CD8-positive, alpha-beta memory T cell (primary cell): Measurements from ENCODE around the gene GABBR1. TPM values are rescaled to one million over a fixed set of nuclear protein-coding genes. Genes with fewer than 3 reads are reported as not detected.

Source experiments
- CTCF ChIA-PET: fragments of 350-600 bp; sonication (Branson Sonifier 250); formaldehyde crosslinking; loops from one replicate; lab custom pipeline; 2021; ENCODE audit warnings: antibody characterized with exemption; lab: Charles Lee
- POLR2A ChIA-PET: fragments of 350-600 bp; sonication (Branson Sonifier 250); formaldehyde crosslinking; loops from one replicate; lab custom pipeline; 2021; ENCODE audit warnings: antibody characterized with exemption; lab: Charles Lee
- DNase-seq, 5 donors: peaks; one replicate each; pipeline versions ENCODE4 v3.0.0 to v3.0.0-alpha.2; 2020 to 2022; ENCODE audit warnings: mixed read lengths in 1 of 5
- H3K27ac ChIP-seq: one replicate; pipeline ENCODE4 v1.7.0; 2013; ENCODE audit warnings: low read depth, mild to moderate bottlenecking, low read length, moderate library complexity
- H3K27me3 ChIP-seq: 2 replicates; pipeline ENCODE4 v1.7.0; 2013; ENCODE audit warnings: low read length, mild to moderate bottlenecking; ENCODE audit not compliant: insufficient read depth, poor library complexity, severe bottlenecking
- H3K36me3 ChIP-seq: 2 replicates; pipeline ENCODE4 v1.7.0; 2013; ENCODE audit warnings: mild to moderate bottlenecking, low read length, moderate library complexity; ENCODE audit not compliant: insufficient read depth
- H3K4me1 ChIP-seq: 2 replicates; pipeline ENCODE4 v1.7.0; 2013; ENCODE audit warnings: mild to moderate bottlenecking, low read length, moderate library complexity; ENCODE audit not compliant: insufficient read depth
- H3K4me3 ChIP-seq: 2 replicates; pipeline ENCODE4 v1.7.0; 2013; ENCODE audit warnings: mild to moderate bottlenecking, low read length
- H3K9me3 ChIP-seq: 2 replicates; pipeline ENCODE4 v1.7.0; 2013; ENCODE audit warnings: mild to moderate bottlenecking, low read length
- H3K27ac Mint-ChIP-seq, 8 donors: one replicate each; pipeline ENCODE4 v1.8.0; 2020 to 2021; ENCODE audit warnings: mixed read lengths in 8 of 8, mild to moderate bottlenecking in 6 of 8, inconsistent platforms in 3 of 8, moderate library complexity in 3 of 8
- H3K27me3 Mint-ChIP-seq, 2 donors: one replicate each; pipeline ENCODE4 v1.8.0; 2020 to 2021; ENCODE audit warnings: mixed read lengths in 2 of 2, mild to moderate bottlenecking in 1 of 2, moderate library complexity in 1 of 2
- H3K36me3 Mint-ChIP-seq, 3 donors: one replicate each; pipeline ENCODE4 v1.8.0; 2020 to 2021; ENCODE audit warnings: mixed read lengths in 3 of 3, inconsistent platforms in 1 of 3, mild to moderate bottlenecking in 1 of 3
- H3K4me1 Mint-ChIP-seq, 3 donors: one replicate each; pipeline ENCODE4 v1.8.0; 2020 to 2021; ENCODE audit warnings: mixed read lengths in 3 of 3, inconsistent platforms in 1 of 3, mild to moderate bottlenecking in 1 of 3
- H3K4me3 Mint-ChIP-seq, 7 donors: one replicate each; pipeline ENCODE4 v1.8.0; 2020 to 2021; ENCODE audit warnings: mixed read lengths in 7 of 7, mild to moderate bottlenecking in 6 of 7, moderate library complexity in 4 of 7, inconsistent platforms in 2 of 7
- H3K9me3 Mint-ChIP-seq, 5 donors: one replicate each; pipeline ENCODE4 v1.8.0; 2020 to 2022; ENCODE audit warnings: mixed read lengths in 5 of 5, mild to moderate bottlenecking in 3 of 5, moderate library complexity in 2 of 5, inconsistent platforms in 1 of 5
- polyA plus RNA-seq: library from polyadenylated mRNA; unstranded; fragments of 300-500 nt; fragmentation: Illumina TruSeq; gene quantifications from one replicate; pipeline ENCODE4 v1.2.3, GENCODE V29; 2021
- total RNA-seq, 2 experiments: library from RNA; stranded (reverse); gene quantifications; one replicate each; pipeline ENCODE4 v1.2.3, GENCODE V29; 2021

The GABBR1 gene
- total and polyA plus RNA-seq, 3 experiments from 2014 or later: 0.45 to 8.8 (median 8.3) TPM

- Mint-ChIP-seq H3K9me3 (no peaks in the 10 kb centered on the region), H3K36me3 (peaks cover 0 to 3% (median 0%) of the 10 kb centered on the region in 3 donors), H3K27ac (no peak overlapping the region), H3K27me3 (peaks cover 13 to 17% of the 10 kb centered on the region in 2 donors), H3K4me3 (no peak overlapping the region), H3K4me1 (peaks cover 10 to 20% (median 15%) of the 10 kb centered on the region in 3 donors)
- H3K36me3 ChIP-seq: no peaks in the 10 kb centered on the region
- H3K4me1 ChIP-seq: peaks cover 14% of the 10 kb centered on the region
- ChIA-PET POLR2A (no interaction called here), CTCF (interaction anchor here (0.7 to 6.8 kb wide), 10 partner anchors 10 to 569 kb away, joined by 3 to 85 read pairs (median 10); partner anchors contain the start of gene GABBR1)
- H3K9me3 ChIP-seq: no peaks in the 10 kb centered on the region
- DNase-seq: no peak
- no peak overlapping the region for H3K4me3 ChIP-seq
- no peaks in the 10 kb centered on the region for H3K27me3 ChIP-seq
- no peak overlapping the region for H3K27ac ChIP-seq
Observed at GRCh38 chr6:29652198-29652584, 19.2 kb upstream of the GABBR1 start.

- POLR2A ChIA-PET: interaction anchor here (0.6 kb wide), 1 partner anchor 103 kb away, joined by 6 read pairs; no protein-coding TSS in a partner anchor
- peak overlapping the region in 4 of 8 donors; percentile 21 to 81 (median 54) for H3K27ac Mint-ChIP-seq
Observed at GRCh38 chr6:29651413-29652197, 18.6 kb upstream of the GABBR1 start.

GRCh38 chr6:29649701-29650673, 17.0 kb upstream of the GABBR1 start:
- ChIA-PET POLR2A (interaction anchor here (0.6 to 1.9 kb wide), 12 partner anchors 8 to 1509 kb away, joined by 3 to 9 read pairs (median 4); partner anchors contain the start of genes GABBR1 and TRIM26), CTCF (interaction anchor here (0.7 to 6.8 kb wide), 23 partner anchors 8 to 838 kb away, joined by 3 to 85 read pairs (median 5); partner anchors contain the start of genes GABBR1 and ZFP57)
- Histone ChIP-seq H3K4me3 (peak overlapping the region; percentile 87), H3K4me1 (peaks cover 14% of the 10 kb centered on the region), H3K27me3 (no peaks in the 10 kb centered on the region), H3K36me3 (no peaks in the 10 kb centered on the region), H3K9me3 (no peaks in the 10 kb centered on the region), H3K27ac (peak overlapping the region; percentile 92)
- H3K27me3 Mint-ChIP-seq: peaks cover 6 to 7% of the 10 kb centered on the region in 2 donors
- no peaks in the 10 kb centered on the region for H3K9me3 Mint-ChIP-seq
- H3K27ac Mint-ChIP-seq: peak overlapping the region; percentile 88 to 100 (median 100)
- peak overlapping the region; percentile 86 to 100 (median 97) for H3K4me3 Mint-ChIP-seq
- peak; percentile 96 to 99 (median 98) for DNase-seq
- H3K4me1 Mint-ChIP-seq: peaks cover 10 to 20% (median 15%) of the 10 kb centered on the region in 3 donors
- H3K36me3 Mint-ChIP-seq: peaks cover 0 to 3% (median 0%) of the 10 kb centered on the region in 3 donors

More at GRCh38 chr6:29651413-29652197, 18.6 kb upstream of the GABBR1 start:
- Mint-ChIP-seq H3K4me3 (peak overlapping the region in 3 of 7 donors; percentile 18 to 51 (median 24)), H3K36me3 (peaks cover 0 to 3% (median 0%) of the 10 kb centered on the region in 3 donors), H3K4me1 (peaks cover 10 to 20% (median 15%) of the 10 kb centered on the region in 3 donors), H3K9me3 (no peaks in the 10 kb centered on the region), H3K27me3 (peaks cover 11 to 17% of the 10 kb centered on the region in 2 donors)
- CTCF ChIA-PET: interaction anchor here (0.7 to 6.8 kb wide), 12 partner anchors 10 to 183 kb away, joined by 3 to 85 read pairs (median 9); partner anchors contain the start of genes GABBR1 and ZFP57
- no peaks in the 10 kb centered on the region for H3K27me3 ChIP-seq
- H3K4me1 ChIP-seq: peaks cover 14% of the 10 kb centered on the region
- H3K4me3 ChIP-seq: no peak overlapping the region
- H3K36me3 ChIP-seq: no peaks in the 10 kb centered on the region
- H3K9me3 ChIP-seq: no peaks in the 10 kb centered on the region
- H3K27ac ChIP-seq: no peak overlapping the region
- peak in 2 of 5 donors; percentile 31 to 35 for DNase-seq

GRCh38 chr6:29647927-29648642, 15.1 kb upstream of the GABBR1 start:
- CTCF ChIA-PET: interaction anchor here (1.7 kb wide), 1 partner anchor 39 kb away, joined by 3 read pairs; no protein-coding TSS in a partner anchor
- POLR2A ChIA-PET: no interaction called here
- H3K9me3 ChIP-seq: no peaks in the 10 kb centered on the region

GRCh38 chr6:29641430-29642148, 8.6 kb upstream of the GABBR1 start:
- peak in 1 of 5 donors; percentile 35 for DNase-seq
- Histone ChIP-seq H3K27me3 (no peaks in the 10 kb centered on the region), H3K27ac (no peak overlapping the region), H3K9me3 (no peaks in the 10 kb centered on the region), H3K4me3 (no peak overlapping the region), H3K4me1 (peaks cover 24% of the 10 kb centered on the region), H3K36me3 (no peaks in the 10 kb centered on the region)
- H3K27ac Mint-ChIP-seq: peak overlapping the region; percentile 13 to 92 (median 67)
- peak overlapping the region; percentile 8 to 49 (median 19) for H3K4me3 Mint-ChIP-seq
- CTCF ChIA-PET: interaction anchor here (0.7 to 6.8 kb wide), 3 partner anchors 8 to 11 kb away, joined by 5 to 74 read pairs (median 5); partner anchors contain the start of gene GABBR1
- H3K9me3 Mint-ChIP-seq: no peaks in the 10 kb centered on the region
- H3K4me1 Mint-ChIP-seq: peaks cover 11 to 18% (median 14%) of the 10 kb centered on the region in 3 donors
- POLR2A ChIA-PET: interaction anchor here (1.0 kb wide), 1 partner anchor 9 kb away, joined by 6 read pairs; no protein-coding TSS in a partner anchor
- peaks cover 0 to 2% of the 10 kb centered on the region in 2 donors for H3K27me3 Mint-ChIP-seq
- H3K36me3 Mint-ChIP-seq: no peaks in the 10 kb centered on the region

More at GRCh38 chr6:29647927-29648642, 15.1 kb upstream of the GABBR1 start:
- H3K36me3 Mint-ChIP-seq: peaks cover 0 to 3% (median 0%) of the 10 kb centered on the region in 3 donors
- Histone ChIP-seq H3K36me3 (no peaks in the 10 kb centered on the region), H3K27ac (no peak overlapping the region), H3K4me3 (no peak overlapping the region), H3K27me3 (no peaks in the 10 kb centered on the region), H3K4me1 (peaks cover 14% of the 10 kb centered on the region)
- H3K9me3 Mint-ChIP-seq: no peaks in the 10 kb centered on the region
- peaks cover 0 to 3% of the 10 kb centered on the region in 2 donors for H3K27me3 Mint-ChIP-seq
- H3K4me1 Mint-ChIP-seq: peaks cover 11 to 20% (median 15%) of the 10 kb centered on the region in 3 donors
- no peak for DNase-seq
- H3K27ac Mint-ChIP-seq: peak overlapping the region in 2 of 8 donors; percentile 65 to 100
- H3K4me3 Mint-ChIP-seq: no peak overlapping the region

- Histone ChIP-seq H3K27me3 (no peaks in the 10 kb centered on the region), H3K27ac (no peak overlapping the region), H3K4me3 (no peak overlapping the region), H3K4me1 (peaks cover 25% of the 10 kb centered on the region), H3K36me3 (no peaks in the 10 kb centered on the region), H3K9me3 (no peaks in the 10 kb centered on the region)
- ChIA-PET POLR2A (no interaction called here), CTCF (interaction anchor here (1.1 kb wide), 1 partner anchor 13 kb away, joined by 8 read pairs; no protein-coding TSS in a partner anchor)
- Mint-ChIP-seq H3K27ac (peak overlapping the region in 1 of 8 donors; percentile 2), H3K27me3 (peaks cover 0 to 4% of the 10 kb centered on the region in 2 donors), H3K36me3 (peaks cover 0 to 2% (median 0%) of the 10 kb centered on the region in 3 donors), H3K9me3 (no peaks in the 10 kb centered on the region), H3K4me1 (peaks cover 17 to 32% (median 17%) of the 10 kb centered on the region in 3 donors), H3K4me3 (no peak overlapping the region)
- no peak for DNase-seq
Observed at GRCh38 chr6:29637247-29637646, 4.3 kb upstream of the GABBR1 start.
